Neural cell (in vitro differentiated cells): ENCODE measurements around the gene ANKS1A. TPM values are rescaled to one million over a fixed set of nuclear protein-coding genes. Genes with fewer than 3 reads are reported as not detected.

Experiments
- H2AFZ ChIP-seq: fragments of 200-600, 300-800 bp; sonication (generic), shearing (Covaris generic); 2 replicates; pipeline ENCODE4 v1.6.0; 2014; ENCODE audit warnings: low read depth, mild to moderate bottlenecking, antibody characterized with exemption, low read length, moderate library complexity
- H3F3A ChIP-seq: fragments of 200-600 bp; shearing (Covaris generic); 2 replicates; pipeline ENCODE4 v1.6.1; 2016; ENCODE audit warnings: mild to moderate bottlenecking, moderate library complexity, mixed read lengths, antibody characterized with exemption, low read length; ENCODE audit not compliant: insufficient read depth, poor library complexity, severe bottlenecking
- H3K27ac ChIP-seq: fragments of 200-600, 300-800 bp; sonication (generic), shearing (Covaris generic); 2 replicates; pipeline ENCODE4 v1.5.1; 2014; ENCODE audit warnings: mild to moderate bottlenecking, low read length, moderate library complexity
- H3K27me3 ChIP-seq: fragments of 300-800, 200-600 bp; sonication (generic), shearing (Covaris generic); 2 replicates; pipeline ENCODE4 v1.6.0; 2014; ENCODE audit warnings: mild to moderate bottlenecking, low read depth, low read length, moderate library complexity; ENCODE audit not compliant: insufficient read depth
- H3K36me3 ChIP-seq: fragments of 300-800, 200-600 bp; sonication (generic), shearing (Covaris generic); 2 replicates; pipeline ENCODE4 v1.5.1; 2014; ENCODE audit warnings: mild to moderate bottlenecking, antibody characterized with exemption, low read length, moderate library complexity; ENCODE audit not compliant: insufficient read depth
- H3K4me2 ChIP-seq: fragments of 300-800, 200-600 bp; sonication (generic), shearing (Covaris generic); 2 replicates; pipeline ENCODE4 v1.6.0; 2014; ENCODE audit warnings: mild to moderate bottlenecking, low read length
- H3K4me3 ChIP-seq: fragments of 300-800, 200-600 bp; sonication (generic), shearing (Covaris generic); 2 replicates; pipeline ENCODE4 v1.5.1; 2014; ENCODE audit warnings: mild to moderate bottlenecking, low read length, moderate library complexity
- H3K79me2 ChIP-seq: fragments of 200-600 bp; shearing (Covaris generic); replicated peaks from 2 replicates; pipeline ENCODE4 v1.6.0; 2014; ENCODE audit warnings: mild to moderate bottlenecking, low read length, moderate library complexity; ENCODE audit not compliant: insufficient read depth
- H3K9ac ChIP-seq: fragments of 300-800, 200-600 bp; sonication (generic), shearing (Covaris generic); 2 replicates; pipeline ENCODE4 v1.6.1; 2016; ENCODE audit warnings: mild to moderate bottlenecking, low read length, mixed read lengths
- H3K9me2 ChIP-seq: fragments of 200-600 bp; shearing (Covaris generic); 2 replicates; pipeline ENCODE4 v1.6.1; 2016; ENCODE audit warnings: mild to moderate bottlenecking, low read length, mixed read lengths; ENCODE audit not compliant: insufficient read depth
- H3K9me3 ChIP-seq: fragments of 200-600, 300-800 bp; sonication (generic), shearing (Covaris generic); 2 replicates; pipeline ENCODE4 v1.6.1; 2016; ENCODE audit warnings: mild to moderate bottlenecking, mixed run types, low read length, moderate library complexity, mixed read lengths
- H4K20me1 ChIP-seq: fragments of 200-600 bp; shearing (Covaris generic); 2 replicates; pipeline ENCODE4 v1.6.1; 2016; ENCODE audit warnings: mild to moderate bottlenecking, mixed run types; ENCODE audit not compliant: insufficient read depth
- EP300 ChIP-seq: fragments of 450-650 bp; conservative IDR thresholded peaks from 2 replicates; pipeline ENCODE4 v1.6.1; 2014; ENCODE audit warnings: antibody characterized with exemption, mild to moderate bottlenecking, moderate library complexity; ENCODE audit not compliant: poor library complexity, severe bottlenecking
- EZH2 ChIP-seq: fragments of 200-600, 300-800 bp; shearing (Covaris generic), sonication (generic); IDR thresholded peaks from 2 replicates; pipeline ENCODE4 v1.6.1; 2014; ENCODE audit warnings: antibody characterized with exemption, low read length, borderline replicate concordance, mild to moderate bottlenecking; ENCODE audit not compliant: insufficient read depth, poor library complexity, severe bottlenecking
- MXI1 ChIP-seq: fragments of 450-650 bp; conservative IDR thresholded peaks from 2 replicates; pipeline ENCODE4 v1.6.1; 2014; ENCODE audit warnings: antibody characterized with exemption, mild to moderate bottlenecking; ENCODE audit not compliant: poor library complexity, severe bottlenecking
- POLR2AphosphoS5 ChIP-seq: IDR thresholded peaks from 2 replicates; pipeline ENCODE4 v1.6.1; 2012
- RAD21 ChIP-seq: fragments of 450-650 bp; conservative IDR thresholded peaks from 2 replicates; pipeline ENCODE4 v1.6.1; 2014; ENCODE audit warnings: antibody characterized with exemption, mild to moderate bottlenecking, moderate library complexity
- SMC3 ChIP-seq: fragments of 450-650 bp; conservative IDR thresholded peaks from 2 replicates; pipeline ENCODE4 v1.6.1; 2014; ENCODE audit warnings: antibody characterized with exemption, mild to moderate bottlenecking, moderate library complexity; ENCODE audit not compliant: poor library complexity
- TAF1 ChIP-seq: IDR thresholded peaks from 2 replicates; pipeline ENCODE4 v1.6.1; 2012; ENCODE audit warnings: low read depth
- polyA plus RNA-seq: library from polyadenylated mRNA; depleted of rRNA; stranded (reverse); fragments of >200 nt; gene quantifications from 2 replicates; pipeline ENCODE4 v1.2.3, GENCODE V29; 2014
- TF ChIP-seq, protein P1 (sequence below): IDR thresholded peaks from 2 replicates; pipeline ENCODE4 v1.6.1; 2012; ENCODE audit warnings: borderline replicate concordance
- TF ChIP-seq, protein P2 (sequence below): fragments of 450-650 bp; IDR thresholded peaks from 2 replicates; pipeline ENCODE4 v1.5.1; 2014; ENCODE audit warnings: antibody characterized with exemption, mild to moderate bottlenecking, moderate library complexity; ENCODE audit not compliant: poor library complexity, severe bottlenecking

The ANKS1A gene
- polyA plus RNA-seq, 1 donor from 2014 or later = 22.6 TPM

DNA sequence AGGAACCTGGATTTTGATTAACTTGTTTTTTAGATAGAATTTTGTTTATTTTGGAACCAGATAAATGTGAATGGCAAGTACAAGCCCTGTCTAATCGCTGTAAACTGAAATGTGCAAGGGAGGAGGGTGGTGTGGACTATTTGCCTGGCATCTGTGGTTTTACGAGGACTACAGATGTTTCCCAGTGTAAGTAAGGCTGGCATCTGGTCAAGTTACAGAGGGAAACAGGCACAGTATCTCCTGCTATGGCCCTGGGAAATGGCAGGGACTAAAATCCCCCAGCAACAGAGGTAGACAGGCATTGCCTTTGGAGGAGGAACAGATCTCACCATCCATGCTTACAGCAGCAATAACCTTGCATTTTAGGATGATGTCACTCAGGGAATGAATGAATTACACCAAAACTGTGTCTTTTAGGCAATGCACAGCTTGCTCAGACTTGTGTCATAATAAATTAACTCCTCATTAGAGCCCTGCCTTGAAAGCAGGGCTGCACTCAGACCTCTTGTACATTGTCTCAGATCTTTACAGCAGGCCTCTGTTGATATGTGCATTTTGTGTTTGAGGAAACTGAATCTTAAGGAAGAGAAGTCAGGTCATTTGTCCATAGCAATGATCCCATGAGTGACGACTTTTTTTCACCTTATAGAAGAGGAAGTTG lies 155.8 kb downstream of the ANKS1A start:
- Histone ChIP-seq H3K9ac (peak overlapping the region; percentile 21), H3K79me2 (no peaks in the 10 kb centered on the region), H3K36me3 (no peaks in the 10 kb centered on the region), H3K27ac (no peak overlapping the region), H3F3A (no peaks in the 10 kb centered on the region), H4K20me1 (no peaks in the 10 kb centered on the region), H3K4me2 (no peak overlapping the region), H2AFZ (no peak overlapping the region), H3K4me3 (no peak overlapping the region), H3K27me3 (no peaks in the 10 kb centered on the region), H3K9me3 (no peaks in the 10 kb centered on the region), H3K9me2 (no peaks in the 10 kb centered on the region)
- no peak for TF ChIP-seq EZH2
- no peak for TF ChIP-seq MXI1
- TF ChIP-seq, protein P1, sequence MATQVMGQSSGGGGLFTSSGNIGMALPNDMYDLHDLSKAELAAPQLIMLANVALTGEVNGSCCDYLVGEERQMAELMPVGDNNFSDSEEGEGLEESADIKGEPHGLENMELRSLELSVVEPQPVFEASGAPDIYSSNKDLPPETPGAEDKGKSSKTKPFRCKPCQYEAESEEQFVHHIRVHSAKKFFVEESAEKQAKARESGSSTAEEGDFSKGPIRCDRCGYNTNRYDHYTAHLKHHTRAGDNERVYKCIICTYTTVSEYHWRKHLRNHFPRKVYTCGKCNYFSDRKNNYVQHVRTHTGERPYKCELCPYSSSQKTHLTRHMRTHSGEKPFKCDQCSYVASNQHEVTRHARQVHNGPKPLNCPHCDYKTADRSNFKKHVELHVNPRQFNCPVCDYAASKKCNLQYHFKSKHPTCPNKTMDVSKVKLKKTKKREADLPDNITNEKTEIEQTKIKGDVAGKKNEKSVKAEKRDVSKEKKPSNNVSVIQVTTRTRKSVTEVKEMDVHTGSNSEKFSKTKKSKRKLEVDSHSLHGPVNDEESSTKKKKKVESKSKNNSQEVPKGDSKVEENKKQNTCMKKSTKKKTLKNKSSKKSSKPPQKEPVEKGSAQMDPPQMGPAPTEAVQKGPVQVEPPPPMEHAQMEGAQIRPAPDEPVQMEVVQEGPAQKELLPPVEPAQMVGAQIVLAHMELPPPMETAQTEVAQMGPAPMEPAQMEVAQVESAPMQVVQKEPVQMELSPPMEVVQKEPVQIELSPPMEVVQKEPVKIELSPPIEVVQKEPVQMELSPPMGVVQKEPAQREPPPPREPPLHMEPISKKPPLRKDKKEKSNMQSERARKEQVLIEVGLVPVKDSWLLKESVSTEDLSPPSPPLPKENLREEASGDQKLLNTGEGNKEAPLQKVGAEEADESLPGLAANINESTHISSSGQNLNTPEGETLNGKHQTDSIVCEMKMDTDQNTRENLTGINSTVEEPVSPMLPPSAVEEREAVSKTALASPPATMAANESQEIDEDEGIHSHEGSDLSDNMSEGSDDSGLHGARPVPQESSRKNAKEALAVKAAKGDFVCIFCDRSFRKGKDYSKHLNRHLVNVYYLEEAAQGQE = no peak
- TF ChIP-seq RAD21 = no peak
- TF ChIP-seq, protein P2, sequence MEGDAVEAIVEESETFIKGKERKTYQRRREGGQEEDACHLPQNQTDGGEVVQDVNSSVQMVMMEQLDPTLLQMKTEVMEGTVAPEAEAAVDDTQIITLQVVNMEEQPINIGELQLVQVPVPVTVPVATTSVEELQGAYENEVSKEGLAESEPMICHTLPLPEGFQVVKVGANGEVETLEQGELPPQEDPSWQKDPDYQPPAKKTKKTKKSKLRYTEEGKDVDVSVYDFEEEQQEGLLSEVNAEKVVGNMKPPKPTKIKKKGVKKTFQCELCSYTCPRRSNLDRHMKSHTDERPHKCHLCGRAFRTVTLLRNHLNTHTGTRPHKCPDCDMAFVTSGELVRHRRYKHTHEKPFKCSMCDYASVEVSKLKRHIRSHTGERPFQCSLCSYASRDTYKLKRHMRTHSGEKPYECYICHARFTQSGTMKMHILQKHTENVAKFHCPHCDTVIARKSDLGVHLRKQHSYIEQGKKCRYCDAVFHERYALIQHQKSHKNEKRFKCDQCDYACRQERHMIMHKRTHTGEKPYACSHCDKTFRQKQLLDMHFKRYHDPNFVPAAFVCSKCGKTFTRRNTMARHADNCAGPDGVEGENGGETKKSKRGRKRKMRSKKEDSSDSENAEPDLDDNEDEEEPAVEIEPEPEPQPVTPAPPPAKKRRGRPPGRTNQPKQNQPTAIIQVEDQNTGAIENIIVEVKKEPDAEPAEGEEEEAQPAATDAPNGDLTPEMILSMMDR = no peak

DNA sequence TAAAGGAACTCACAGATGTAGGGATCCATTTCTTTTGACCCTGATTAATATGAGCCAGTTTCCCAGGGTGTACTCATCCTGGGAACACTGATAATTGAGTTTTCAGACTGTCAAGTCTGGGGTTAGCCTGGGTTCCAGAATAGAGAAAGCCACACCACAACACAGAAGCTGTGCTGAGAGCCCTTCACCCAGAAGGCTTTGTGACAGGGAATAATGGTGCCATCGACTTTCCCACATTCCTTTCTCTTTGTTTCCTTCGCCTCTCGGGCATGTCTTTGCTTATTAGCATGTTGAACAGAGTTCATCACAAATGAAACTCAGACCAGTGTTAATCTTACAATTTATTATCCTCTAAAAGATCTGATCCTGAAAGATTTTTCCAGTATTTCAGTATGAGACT lies 157.0 kb downstream of the ANKS1A start:
- H3K9me2 ChIP-seq = no peaks in the 10 kb centered on the region
- no peaks in the 10 kb centered on the region for H3K27me3 ChIP-seq
- H3K9ac ChIP-seq = no peak overlapping the region
- H3K79me2 ChIP-seq = no peaks in the 10 kb centered on the region
- no peak overlapping the region for H3K4me2 ChIP-seq
- H3K9me3 ChIP-seq = no peaks in the 10 kb centered on the region
- H2AFZ ChIP-seq = no peak overlapping the region
- no peaks in the 10 kb centered on the region for H4K20me1 ChIP-seq
- no peaks in the 10 kb centered on the region for H3K36me3 ChIP-seq
- no peaks in the 10 kb centered on the region for H3F3A ChIP-seq
- H3K4me3 ChIP-seq = no peak overlapping the region
- no peak for TF ChIP-seq SMC3
- no peak for TF ChIP-seq POLR2AphosphoS5
- no peak for TF ChIP-seq TAF1
- no peak for TF ChIP-seq RAD21
- no peak for TF ChIP-seq EP300
- TF ChIP-seq, protein P1 = no peak
- TF ChIP-seq, protein P2 = no peak
- H3K27ac ChIP-seq = no peak overlapping the region
